ENCODE data around the gene PCDHGA6.
A peak's percentile ranks its signal among the peaks of the same experiment; 100 is the strongest.
"Not testable (repeated sequence)": the region's sequence is repeated elsewhere in the genome, so short reads cannot be mapped to it uniquely, and the experiment has no call there.

Gene PCDHGA6

DNA sequence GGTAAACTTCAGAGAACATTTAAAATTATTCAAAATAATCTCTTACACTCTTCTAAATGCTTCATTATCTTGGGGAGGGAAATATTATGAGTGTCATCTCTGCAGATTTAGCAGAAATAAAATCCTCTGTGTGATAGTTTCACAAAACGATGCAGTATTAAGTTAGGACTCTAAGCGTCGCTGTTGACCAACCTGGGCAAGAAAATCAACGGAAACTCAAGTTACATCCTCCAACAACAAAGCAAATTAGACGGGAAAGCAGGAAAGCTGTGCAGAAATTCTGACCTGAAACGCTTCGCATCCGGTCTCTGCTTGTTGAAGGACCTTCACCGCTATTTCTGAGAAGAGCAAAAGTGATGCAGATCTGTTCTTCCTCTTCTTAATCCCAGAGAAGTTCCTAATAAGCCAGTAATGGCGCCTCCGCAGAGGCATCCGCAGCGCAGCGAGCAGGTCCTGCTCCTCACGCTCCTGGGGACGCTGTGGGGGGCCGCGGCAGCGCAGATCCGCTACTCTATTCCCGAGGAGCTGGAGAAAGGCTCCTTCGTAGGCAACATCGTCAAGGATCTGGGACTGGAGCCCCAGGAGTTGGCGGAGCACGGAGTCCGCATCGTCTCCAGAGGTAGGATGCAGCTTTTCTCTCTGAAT, at the start of gene PCDHGA6:
Gene PCDHGA6 (plus strand): TSS at position 219 of the 645 bp plus-strand sequence. CDS start 193 bp downstream, at position 412.
- Histone ChIP-seq H3K27me3 (ENCODE audit: control insufficient read depth in 1 of 2, insufficient read depth in 2 of 2, low read length in 2 of 2) (no peaks in the 10 kb centered on the region), H3K9me3 (ENCODE audit: low read length) (peaks cover 77% of the 10 kb centered on the region), H3K4me3 (ENCODE audit: low read depth in 1 of 2, low read length in 2 of 2) (peak within 1 kb of the TSS; percentile 25 to 42), H3K36me3 (ENCODE audit: insufficient read depth, low read length) (peaks cover 4% of the 10 kb centered on the region), H3K9ac (ENCODE audit: low read length) (no peak within 1 kb of the TSS), H3K27ac (ENCODE audit: low read depth, low read length) (no peak within 1 kb of the TSS), H3K4me1 (ENCODE audit: insufficient read depth, low read length) (no peaks in the 10 kb centered on the region)

DNA sequence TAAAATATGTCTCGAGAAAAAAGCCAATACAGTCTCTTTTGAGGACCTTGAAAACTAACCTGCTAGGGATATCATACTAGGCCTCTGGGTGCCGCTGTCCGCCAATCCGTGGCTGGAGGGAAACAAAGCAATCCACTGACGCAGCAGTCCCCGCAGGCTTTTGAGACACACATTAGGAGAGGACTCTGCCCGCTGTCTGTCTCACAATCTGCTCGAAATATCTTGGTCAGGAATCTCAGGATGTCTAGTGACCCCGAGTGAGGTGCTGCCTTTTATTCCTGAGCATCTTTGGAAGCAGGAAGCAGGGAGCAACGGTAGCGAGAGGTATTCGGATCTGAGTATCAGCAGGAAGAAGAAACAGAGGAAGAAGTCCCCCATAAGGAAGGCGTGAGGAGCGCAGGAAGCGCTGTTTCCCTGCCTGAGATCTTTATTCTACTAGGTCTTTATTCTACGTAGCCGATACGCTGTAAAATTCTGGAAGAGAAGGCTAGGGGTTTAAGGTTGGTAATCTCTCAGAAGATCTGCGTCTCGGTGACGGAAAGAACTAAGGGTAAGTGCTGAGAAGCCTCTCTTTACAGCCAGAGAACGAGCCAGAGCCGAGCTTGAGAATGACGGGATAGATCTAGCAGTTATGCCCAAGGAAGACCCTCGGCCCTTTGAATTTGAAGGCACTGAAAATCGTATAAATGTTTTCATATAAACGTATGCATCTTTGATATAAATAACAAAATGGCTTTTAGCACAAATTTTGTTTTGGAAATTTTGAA, 47.4 kb upstream of the PCDHGA6 start:
- peak overlapping the region; percentile 37 to 72 for H3K4me3 ChIP-seq (ENCODE audit: low read depth in 1 of 2, low read length in 2 of 2)
- no peaks in the 10 kb centered on the region for H3K27me3 ChIP-seq (ENCODE audit: control insufficient read depth in 1 of 2, insufficient read depth in 2 of 2, low read length in 2 of 2)
- H3K27ac ChIP-seq (ENCODE audit: low read depth, low read length): no peak overlapping the region
- H3K9me3 ChIP-seq (ENCODE audit: low read length): peaks cover 36% of the 10 kb centered on the region
- H3K9ac ChIP-seq (ENCODE audit: low read length): peak overlapping the region; percentile 38
- no peaks in the 10 kb centered on the region for H3K4me1 ChIP-seq (ENCODE audit: insufficient read depth, low read length)
- no peaks in the 10 kb centered on the region for H3K36me3 ChIP-seq (ENCODE audit: insufficient read depth, low read length)

DNA sequence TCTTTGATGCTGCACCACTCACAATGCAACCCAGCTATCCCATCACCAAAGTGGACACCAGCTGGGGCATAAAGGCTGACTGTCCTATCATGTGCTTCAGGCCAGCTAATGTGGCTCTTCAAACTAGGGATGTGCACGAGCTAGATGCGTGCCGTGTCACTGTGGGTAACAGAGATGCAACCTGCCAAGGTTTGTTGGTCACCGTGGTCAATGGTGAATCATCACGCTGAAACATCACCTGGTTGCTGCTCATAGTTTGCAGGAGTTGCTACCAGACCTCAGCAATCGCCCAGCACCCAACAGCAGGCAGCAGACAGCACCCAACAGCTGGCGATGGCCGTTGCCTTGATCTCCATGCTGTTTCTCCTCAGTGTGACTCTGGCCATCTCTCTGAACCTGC, 45.5 kb upstream of the PCDHGA6 start:
- no peak overlapping the region for H3K27ac ChIP-seq (ENCODE audit: low read depth, low read length)
- H3K36me3 ChIP-seq (ENCODE audit: insufficient read depth, low read length): no peaks in the 10 kb centered on the region
- H3K4me1 ChIP-seq (ENCODE audit: insufficient read depth, low read length): no peaks in the 10 kb centered on the region
- H3K9me3 ChIP-seq (ENCODE audit: low read length): peaks cover 39% of the 10 kb centered on the region
- H3K27me3 ChIP-seq (ENCODE audit: control insufficient read depth in 1 of 2, insufficient read depth in 2 of 2, low read length in 2 of 2): no peaks in the 10 kb centered on the region
- H3K4me3 ChIP-seq (ENCODE audit: low read depth in 1 of 2, low read length in 2 of 2): peak overlapping the region in 1 of 2 donors; percentile 28
- no peak overlapping the region for H3K9ac ChIP-seq (ENCODE audit: low read length)

DNA sequence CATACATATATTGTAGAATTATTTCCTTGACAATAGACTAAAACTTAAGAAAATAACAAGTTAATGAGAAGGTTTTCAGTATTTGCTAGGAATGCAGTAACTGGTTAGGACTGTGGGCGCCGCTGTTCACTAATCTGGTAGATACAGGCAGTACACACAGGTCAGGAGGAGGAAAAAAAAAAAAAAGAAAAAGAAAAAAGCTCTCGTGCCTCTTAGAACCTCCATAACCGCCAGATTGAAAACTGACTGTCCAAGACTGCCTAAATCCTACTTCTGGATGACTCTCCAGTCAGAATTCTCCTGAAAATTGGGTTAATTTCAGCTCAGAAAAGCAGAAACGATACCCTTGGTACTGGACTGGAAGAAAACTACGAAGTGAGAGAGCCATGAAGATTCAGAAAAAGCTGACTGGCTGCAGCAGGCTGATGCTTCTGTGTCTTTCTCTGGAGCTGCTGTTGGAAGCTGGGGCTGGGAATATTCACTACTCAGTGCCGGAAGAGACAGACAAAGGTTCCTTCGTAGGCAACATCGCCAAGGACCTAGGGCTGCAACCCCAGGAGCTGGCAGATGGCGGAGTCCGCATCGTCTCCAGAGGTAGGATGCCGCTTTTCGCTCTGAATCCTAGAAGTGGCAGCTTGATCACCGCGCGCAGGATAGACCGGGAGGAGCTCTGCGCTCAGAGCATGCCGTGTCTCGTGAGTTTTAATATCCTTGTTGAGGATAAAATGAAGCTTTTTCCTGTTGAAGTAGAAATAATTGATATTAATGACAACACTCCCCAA, 43.2 kb upstream of the PCDHGA6 start, which contains the start of gene PCDHGA1:
Gene PCDHGA1 (plus strand): TSS at position 216 of the 782 bp plus-strand sequence.
- H3K9me3 ChIP-seq (ENCODE audit: low read length): peaks cover 46% of the 10 kb centered on the region
- no peak within 1 kb of the TSS for H3K9ac ChIP-seq (ENCODE audit: low read length)
- peak within 1 kb of the TSS in 1 of 2 donors; percentile 25 for H3K4me3 ChIP-seq (ENCODE audit: low read depth in 1 of 2, low read length in 2 of 2)
- H3K4me1 ChIP-seq (ENCODE audit: insufficient read depth, low read length): no peaks in the 10 kb centered on the region
- H3K27me3 ChIP-seq (ENCODE audit: control insufficient read depth in 1 of 2, insufficient read depth in 2 of 2, low read length in 2 of 2): no peaks in the 10 kb centered on the region
- no peak within 1 kb of the TSS for H3K27ac ChIP-seq (ENCODE audit: low read depth, low read length)
- H3K36me3 ChIP-seq (ENCODE audit: insufficient read depth, low read length): no peaks in the 10 kb centered on the region

DNA sequence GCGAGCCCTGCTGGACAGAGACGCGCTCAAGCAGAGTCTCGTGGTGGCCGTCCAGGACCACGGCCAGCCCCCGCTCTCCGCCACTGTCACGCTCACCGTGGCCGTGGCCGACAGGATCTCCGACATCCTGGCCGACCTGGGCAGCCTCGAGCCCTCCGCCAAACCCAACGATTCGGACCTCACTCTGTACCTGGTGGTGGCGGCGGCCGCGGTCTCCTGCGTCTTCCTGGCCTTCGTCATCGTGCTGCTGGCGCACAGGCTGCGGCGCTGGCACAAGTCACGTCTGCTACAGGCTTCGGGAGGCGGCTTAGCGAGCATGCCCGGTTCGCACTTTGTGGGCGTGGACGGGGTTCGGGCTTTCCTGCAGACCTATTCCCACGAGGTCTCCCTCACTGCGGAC, 41.1 kb upstream of the PCDHGA6 start:
- H3K27ac ChIP-seq (ENCODE audit: low read depth, low read length); H3K36me3 ChIP-seq (ENCODE audit: insufficient read depth, low read length); H3K9ac ChIP-seq (ENCODE audit: low read length); H3K27me3 ChIP-seq (ENCODE audit: control insufficient read depth in 1 of 2, insufficient read depth in 2 of 2, low read length in 2 of 2); H3K4me1 ChIP-seq (ENCODE audit: insufficient read depth, low read length); H3K4me3 ChIP-seq (ENCODE audit: low read depth in 1 of 2, low read length in 2 of 2): not testable (repeated sequence)
- H3K9me3 ChIP-seq (ENCODE audit: low read length): peaks cover 42% of the 10 kb centered on the region

DNA sequence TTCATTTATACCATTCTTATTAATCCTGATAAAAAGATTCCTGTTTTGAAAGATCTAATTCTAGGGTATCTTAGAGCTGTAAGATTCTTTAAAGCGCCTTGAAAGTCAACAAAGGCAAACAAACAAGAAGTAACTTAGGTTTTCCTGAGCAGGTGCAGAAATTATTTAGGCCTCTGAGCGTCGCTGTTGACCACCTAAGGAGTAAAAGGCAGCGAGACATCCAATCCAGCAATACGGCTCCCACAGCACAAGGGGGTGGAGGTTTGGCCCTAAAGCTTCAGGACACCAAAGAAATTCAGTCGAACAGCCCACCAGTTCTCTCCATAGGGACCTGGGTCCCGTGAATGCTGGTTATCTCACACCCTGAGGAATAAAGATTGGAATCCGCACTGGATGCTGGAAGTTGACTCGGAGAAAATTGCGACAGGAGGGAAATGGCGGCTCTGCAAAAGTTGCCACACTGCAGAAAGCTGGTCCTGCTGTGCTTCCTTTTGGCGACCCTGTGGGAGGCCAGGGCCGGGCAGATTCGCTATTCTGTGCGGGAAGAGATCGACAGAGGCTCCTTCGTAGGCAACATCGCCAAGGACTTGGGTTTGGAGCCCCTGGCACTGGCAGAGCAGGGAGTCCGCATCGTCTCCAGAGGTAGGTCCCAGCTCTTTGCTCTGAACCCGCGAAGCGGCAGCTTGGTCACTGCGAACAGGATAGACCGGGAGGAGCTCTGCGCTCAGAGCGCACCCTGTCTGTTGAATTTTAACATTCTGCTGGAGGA, 35.0 kb upstream of the PCDHGA6 start, which contains the start of gene PCDHGA2:
Gene PCDHGA2 (plus strand): TSS at position 223 of the 769 bp plus-strand sequence.
- H3K4me1 ChIP-seq (ENCODE audit: insufficient read depth, low read length): no peaks in the 10 kb centered on the region
- H3K27me3 ChIP-seq (ENCODE audit: control insufficient read depth in 1 of 2, insufficient read depth in 2 of 2, low read length in 2 of 2): peaks cover 0 to 6% of the 10 kb centered on the region in 2 donors
- no peaks in the 10 kb centered on the region for H3K36me3 ChIP-seq (ENCODE audit: insufficient read depth, low read length)
- H3K9me3 ChIP-seq (ENCODE audit: low read length): peaks cover 59% of the 10 kb centered on the region
- peak within 1 kb of the TSS; percentile 9 to 48 for H3K4me3 ChIP-seq (ENCODE audit: low read depth in 1 of 2, low read length in 2 of 2)
- H3K9ac ChIP-seq (ENCODE audit: low read length): no peak within 1 kb of the TSS
- H3K27ac ChIP-seq (ENCODE audit: low read depth, low read length): no peak within 1 kb of the TSS

DNA sequence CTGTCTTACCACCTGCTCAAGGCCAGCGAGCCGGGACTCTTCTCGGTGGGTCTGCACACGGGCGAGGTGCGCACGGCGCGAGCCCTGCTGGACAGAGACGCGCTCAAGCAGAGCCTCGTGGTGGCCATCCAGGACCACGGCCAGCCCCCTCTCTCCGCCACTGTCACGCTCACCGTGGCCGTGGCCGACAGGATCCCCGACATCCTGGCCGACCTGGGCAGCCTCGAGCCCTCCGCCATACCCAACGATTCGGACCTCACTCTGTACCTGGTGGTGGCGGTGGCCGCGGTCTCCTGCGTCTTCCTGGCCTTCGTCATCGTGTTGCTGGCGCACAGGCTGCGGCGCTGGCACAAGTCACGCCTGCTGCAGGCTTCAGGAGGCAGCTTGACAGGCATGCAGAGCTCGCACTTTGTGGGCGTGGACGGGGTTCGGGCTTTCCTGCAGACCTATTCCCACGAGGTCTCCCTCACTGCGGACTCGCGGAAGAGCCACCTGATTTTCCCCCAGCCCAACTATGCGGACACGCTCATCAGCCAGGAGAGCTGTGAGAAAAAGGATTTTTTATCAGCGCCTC, 32.8 kb upstream of the PCDHGA6 start:
- H3K9ac ChIP-seq (ENCODE audit: low read length); H3K4me1 ChIP-seq (ENCODE audit: insufficient read depth, low read length); H3K4me3 ChIP-seq (ENCODE audit: low read depth in 1 of 2, low read length in 2 of 2); H3K27ac ChIP-seq (ENCODE audit: low read depth, low read length); H3K36me3 ChIP-seq (ENCODE audit: insufficient read depth, low read length); H3K27me3 ChIP-seq (ENCODE audit: control insufficient read depth in 1 of 2, insufficient read depth in 2 of 2, low read length in 2 of 2): not testable (repeated sequence)
- peaks cover 73% of the 10 kb centered on the region for H3K9me3 ChIP-seq (ENCODE audit: low read length)

DNA sequence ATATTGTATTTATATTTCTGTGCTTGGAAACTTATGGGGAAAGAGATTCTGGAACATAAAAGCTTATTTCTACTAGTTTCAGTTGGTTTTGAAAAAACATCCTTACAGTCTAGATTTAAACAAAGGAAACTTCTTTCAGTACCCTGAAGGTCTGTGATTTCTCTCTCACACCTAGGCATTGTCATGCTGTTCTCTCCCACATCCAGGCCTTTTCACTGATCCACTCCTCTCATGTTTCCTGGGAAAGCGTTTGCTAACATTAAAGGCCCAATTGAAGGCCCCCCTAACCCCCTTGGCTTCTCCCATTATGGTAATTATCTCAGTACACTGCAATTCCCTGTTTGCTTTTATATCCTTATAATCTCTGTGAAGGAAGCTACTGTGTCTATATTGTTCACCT, 30.9 kb upstream of the PCDHGA6 start:
- Histone ChIP-seq H3K36me3 (ENCODE audit: insufficient read depth, low read length) (no peaks in the 10 kb centered on the region), H3K27ac (ENCODE audit: low read depth, low read length) (no peak overlapping the region), H3K4me3 (ENCODE audit: low read depth in 1 of 2, low read length in 2 of 2) (no peak overlapping the region), H3K4me1 (ENCODE audit: insufficient read depth, low read length) (no peaks in the 10 kb centered on the region), H3K9ac (ENCODE audit: low read length) (no peak overlapping the region), H3K27me3 (ENCODE audit: control insufficient read depth in 1 of 2, insufficient read depth in 2 of 2, low read length in 2 of 2) (peaks cover 0 to 6% of the 10 kb centered on the region in 2 donors), H3K9me3 (ENCODE audit: low read length) (peaks cover 69% of the 10 kb centered on the region)

DNA sequence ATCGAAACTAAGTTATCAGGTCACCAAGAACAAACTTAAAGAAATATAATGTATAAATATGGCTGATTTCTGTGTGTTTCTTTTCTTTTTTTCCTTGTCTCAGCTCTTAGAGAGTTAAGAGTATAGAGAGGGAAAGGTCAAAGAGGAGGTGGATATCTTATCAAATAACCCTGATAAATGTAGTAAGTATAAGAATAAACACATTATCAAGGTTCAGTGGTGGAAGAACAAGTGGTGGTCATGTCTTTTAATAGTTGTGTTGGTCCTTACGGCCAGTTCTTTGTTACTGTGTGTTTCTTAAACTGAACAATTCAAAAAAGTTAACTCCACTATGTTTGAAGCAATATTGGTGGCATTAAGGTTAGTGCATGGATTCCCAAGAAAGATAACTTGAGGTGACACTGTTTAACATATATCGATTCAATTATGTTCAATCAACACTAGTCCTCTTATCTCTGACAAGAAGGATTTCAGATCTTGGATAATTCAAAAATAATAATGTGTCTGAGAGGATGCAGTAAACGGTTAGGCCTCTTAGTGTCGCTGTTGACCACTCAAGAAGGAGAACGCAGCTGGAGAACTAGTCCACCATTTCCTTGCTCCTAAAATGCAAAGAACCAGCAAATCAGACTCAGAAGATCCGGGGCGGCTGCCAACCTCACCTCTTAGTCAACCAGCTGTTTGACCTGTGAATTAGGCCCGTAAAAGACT, 30.3 kb upstream of the PCDHGA6 start, which contains the start of gene PCDHGA3:
Gene PCDHGA3 (plus strand): TSS at position 588 of the 711 bp plus-strand sequence. CDS start 205 bp downstream, outside the sequence.
- H3K4me1 ChIP-seq (ENCODE audit: insufficient read depth, low read length): no peaks in the 10 kb centered on the region
- H3K27me3 ChIP-seq (ENCODE audit: control insufficient read depth in 1 of 2, insufficient read depth in 2 of 2, low read length in 2 of 2): peaks cover 0 to 6% of the 10 kb centered on the region in 2 donors
- H3K9me3 ChIP-seq (ENCODE audit: low read length): peaks cover 64% of the 10 kb centered on the region
- no peak within 1 kb of the TSS for H3K27ac ChIP-seq (ENCODE audit: low read depth, low read length)
- H3K36me3 ChIP-seq (ENCODE audit: insufficient read depth, low read length): no peaks in the 10 kb centered on the region
- no peak within 1 kb of the TSS for H3K9ac ChIP-seq (ENCODE audit: low read length)
- peak within 1 kb of the TSS in 1 of 2 donors; percentile 19 for H3K4me3 ChIP-seq (ENCODE audit: low read depth in 1 of 2, low read length in 2 of 2)

DNA sequence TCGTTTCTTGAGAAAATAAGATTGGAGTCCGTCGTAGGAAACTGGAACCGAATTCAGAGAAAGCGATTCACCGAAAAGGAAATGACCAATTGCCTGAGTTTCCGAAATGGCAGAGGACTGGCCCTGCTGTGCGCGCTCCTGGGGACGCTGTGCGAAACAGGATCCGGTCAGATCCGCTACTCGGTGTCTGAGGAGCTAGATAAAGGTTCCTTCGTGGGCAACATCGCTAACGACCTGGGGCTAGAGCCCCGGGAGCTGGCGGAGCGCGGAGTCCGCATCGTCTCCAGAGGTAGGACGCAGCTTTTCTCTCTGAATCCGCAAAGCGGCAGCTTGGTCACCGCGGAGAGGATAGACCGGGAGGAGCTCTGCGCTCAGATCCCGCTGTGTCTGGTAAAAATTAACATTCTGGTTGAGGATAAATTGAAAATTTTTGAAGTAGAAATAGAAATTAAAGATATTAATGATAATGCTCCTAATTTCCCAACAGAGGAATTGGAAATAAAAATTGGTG, 29.7 kb upstream of the PCDHGA6 start:
- Histone ChIP-seq H3K27ac (ENCODE audit: low read depth, low read length) (no peak overlapping the region), H3K27me3 (ENCODE audit: control insufficient read depth in 1 of 2, insufficient read depth in 2 of 2, low read length in 2 of 2) (peaks cover 0 to 2% of the 10 kb centered on the region in 2 donors), H3K9ac (ENCODE audit: low read length) (no peak overlapping the region), H3K4me1 (ENCODE audit: insufficient read depth, low read length) (no peaks in the 10 kb centered on the region), H3K36me3 (ENCODE audit: insufficient read depth, low read length) (no peaks in the 10 kb centered on the region), H3K9me3 (ENCODE audit: low read length) (peaks cover 64% of the 10 kb centered on the region), H3K4me3 (ENCODE audit: low read depth in 1 of 2, low read length in 2 of 2) (peak overlapping the region in 1 of 2 donors; percentile 19)
